Measurements from ENCODE around the gene GARRE1. TPM values are rescaled to one million over a fixed set of nuclear protein-coding genes. Genes with fewer than 3 reads are reported as not detected.
A peak's percentile ranks its signal among the peaks of the same experiment; 100 is the strongest.

The GARRE1 gene
- total RNA-seq, 1 donor from 2014 or later: 28.5 TPM

- intact Hi-C loops (cut with DNase I): no loop called here
- TF ChIP-seq, protein P1, sequence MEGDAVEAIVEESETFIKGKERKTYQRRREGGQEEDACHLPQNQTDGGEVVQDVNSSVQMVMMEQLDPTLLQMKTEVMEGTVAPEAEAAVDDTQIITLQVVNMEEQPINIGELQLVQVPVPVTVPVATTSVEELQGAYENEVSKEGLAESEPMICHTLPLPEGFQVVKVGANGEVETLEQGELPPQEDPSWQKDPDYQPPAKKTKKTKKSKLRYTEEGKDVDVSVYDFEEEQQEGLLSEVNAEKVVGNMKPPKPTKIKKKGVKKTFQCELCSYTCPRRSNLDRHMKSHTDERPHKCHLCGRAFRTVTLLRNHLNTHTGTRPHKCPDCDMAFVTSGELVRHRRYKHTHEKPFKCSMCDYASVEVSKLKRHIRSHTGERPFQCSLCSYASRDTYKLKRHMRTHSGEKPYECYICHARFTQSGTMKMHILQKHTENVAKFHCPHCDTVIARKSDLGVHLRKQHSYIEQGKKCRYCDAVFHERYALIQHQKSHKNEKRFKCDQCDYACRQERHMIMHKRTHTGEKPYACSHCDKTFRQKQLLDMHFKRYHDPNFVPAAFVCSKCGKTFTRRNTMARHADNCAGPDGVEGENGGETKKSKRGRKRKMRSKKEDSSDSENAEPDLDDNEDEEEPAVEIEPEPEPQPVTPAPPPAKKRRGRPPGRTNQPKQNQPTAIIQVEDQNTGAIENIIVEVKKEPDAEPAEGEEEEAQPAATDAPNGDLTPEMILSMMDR (IDR thresholded peaks at IDR 0.05): no peak
- TF ChIP-seq POLR2A (IDR thresholded peaks at IDR 0.05) (no peak), POLR2AphosphoS5 (IDR thresholded peaks at IDR 0.05; ENCODE audit: insufficient read depth in 1 of 2, low read depth in 1 of 2) (no peak)
- H3K9me3 ChIP-seq: no peaks in the 10 kb centered on the region
- no peak overlapping the region for H3K27ac ChIP-seq
- H3K4me1 ChIP-seq: peaks cover 38% of the 10 kb centered on the region
- DNase-seq (ENCODE audit: extremely low spot score in 2 of 2): no peak
- H3K36me3 ChIP-seq: no peaks in the 10 kb centered on the region
- H3K27me3 ChIP-seq: no peaks in the 10 kb centered on the region
- no peak overlapping the region for H3K4me3 ChIP-seq
These were observed 18.8 kb downstream of the GARRE1 start for GRCh38 chr19:34273121-34273520.

GRCh38 chr19:34274284-34274826, 20.0 kb downstream of the GARRE1 start:
- TF ChIP-seq, protein P1 (IDR thresholded peaks at IDR 0.05): no peak
- TF ChIP-seq POLR2AphosphoS5 (IDR thresholded peaks at IDR 0.05; ENCODE audit: insufficient read depth in 1 of 2, low read depth in 1 of 2) (no peak), POLR2A (IDR thresholded peaks at IDR 0.05) (no peak)
- Histone ChIP-seq H3K9me3 (no peaks in the 10 kb centered on the region), H3K27me3 (no peaks in the 10 kb centered on the region), H3K36me3 (no peaks in the 10 kb centered on the region), H3K4me1 (peaks cover 33% of the 10 kb centered on the region), H3K27ac (peak overlapping the region; percentile 26), H3K4me3 (no peak overlapping the region)
- intact Hi-C loops (cut with DNase I): no loop called here
- DNase-seq (ENCODE audit: extremely low spot score in 2 of 2): no peak

DNA sequence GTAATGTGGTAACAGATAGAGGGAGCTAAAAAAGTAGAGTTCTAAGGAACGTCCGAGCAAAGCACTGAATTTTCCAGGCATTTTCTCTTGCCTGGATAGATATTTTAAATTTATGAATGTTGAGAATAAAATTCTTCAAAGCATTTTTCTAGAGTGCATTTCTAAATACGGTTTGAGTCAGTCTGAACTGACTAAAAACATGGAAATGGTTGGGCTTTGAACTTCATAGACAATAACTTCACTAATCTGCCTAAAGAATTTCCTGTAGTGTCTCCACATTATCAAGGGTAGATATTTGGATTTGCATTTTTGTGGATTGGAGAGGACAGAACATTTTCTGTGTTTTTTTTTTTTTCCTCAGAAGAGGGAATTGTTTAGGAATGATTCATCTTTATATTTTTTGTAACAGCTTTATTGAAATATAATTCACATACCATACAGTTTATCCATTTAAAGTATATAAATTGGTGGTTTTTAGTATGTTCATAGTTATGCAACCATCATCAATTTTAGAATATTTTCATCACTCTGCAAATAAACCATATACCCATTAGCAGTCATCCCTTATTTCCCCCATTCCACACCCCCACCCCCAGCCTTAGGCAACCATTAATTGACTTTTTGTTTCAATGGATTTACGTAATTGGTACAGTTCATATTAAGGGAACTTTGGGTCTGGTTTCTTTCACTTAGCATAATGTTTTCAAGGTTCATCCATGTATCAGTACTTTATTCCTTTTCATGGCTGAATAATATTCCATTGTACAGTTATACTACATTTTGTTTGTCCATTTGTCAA, 20.7 kb downstream of the GARRE1 start:
- TF ChIP-seq POLR2AphosphoS5 (IDR thresholded peaks at IDR 0.05; ENCODE audit: insufficient read depth in 1 of 2, low read depth in 1 of 2) (no peak), POLR2A (IDR thresholded peaks at IDR 0.05) (no peak)
- TF ChIP-seq, protein P1 (IDR thresholded peaks at IDR 0.05): no peak
- H3K4me1 ChIP-seq: peaks cover 30% of the 10 kb centered on the region

DNA sequence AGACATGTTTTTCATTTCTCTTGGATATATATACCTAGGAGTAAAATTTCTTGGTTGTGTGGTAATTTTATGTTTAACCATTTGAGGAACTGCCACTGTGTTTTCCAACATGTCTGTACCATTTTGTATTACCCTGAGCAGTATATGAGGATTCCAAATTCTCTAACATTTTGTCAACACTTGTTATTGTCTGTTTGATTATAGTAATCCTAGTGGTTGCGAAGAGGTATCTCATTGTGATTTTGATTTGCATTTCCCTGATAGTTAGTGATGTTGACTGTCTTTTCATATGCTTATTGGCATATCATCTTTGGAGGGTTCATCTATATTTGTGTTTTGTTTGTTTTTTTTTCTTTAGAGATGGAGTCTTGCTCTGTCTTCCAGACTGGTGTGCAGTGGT, 21.4 kb downstream of the GARRE1 start:
- Histone ChIP-seq H3K27me3 (no peaks in the 10 kb centered on the region), H3K9me3 (no peaks in the 10 kb centered on the region), H3K4me1 (peaks cover 23% of the 10 kb centered on the region), H3K4me3 (no peak overlapping the region), H3K36me3 (no peaks in the 10 kb centered on the region), H3K27ac (no peak overlapping the region)
- DNase-seq (ENCODE audit: extremely low spot score in 2 of 2): no peak
- intact Hi-C loops (cut with DNase I): no loop called here
- TF ChIP-seq, protein P1 (IDR thresholded peaks at IDR 0.05): no peak
- TF ChIP-seq POLR2A (IDR thresholded peaks at IDR 0.05): no peak
- TF ChIP-seq POLR2AphosphoS5 (IDR thresholded peaks at IDR 0.05; ENCODE audit: insufficient read depth in 1 of 2, low read depth in 1 of 2): no peak

More for the DNA sequence above, 20.7 kb downstream of the GARRE1 start:
- Histone ChIP-seq H3K27me3 (no peaks in the 10 kb centered on the region), H3K27ac (peak overlapping the region; percentile 26), H3K9me3 (no peaks in the 10 kb centered on the region), H3K36me3 (no peaks in the 10 kb centered on the region), H3K4me3 (no peak overlapping the region)
- intact Hi-C loops (cut with DNase I): no loop called here
- DNase-seq (ENCODE audit: extremely low spot score in 2 of 2): no peak

- intact Hi-C loops (cut with DNase I): no loop called here
- H3K27ac ChIP-seq: no peak overlapping the region
These were observed 22.3 kb downstream of the GARRE1 start for GRCh38 chr19:34276614-34277013.

More at GRCh38 chr19:34276614-34277013, 22.3 kb downstream of the GARRE1 start:
- no peaks in the 10 kb centered on the region for H3K36me3 ChIP-seq
- TF ChIP-seq POLR2A (IDR thresholded peaks at IDR 0.05) (no peak), POLR2AphosphoS5 (IDR thresholded peaks at IDR 0.05; ENCODE audit: insufficient read depth in 1 of 2, low read depth in 1 of 2) (no peak)
- TF ChIP-seq, protein P1 (IDR thresholded peaks at IDR 0.05): no peak
- no peak for DNase-seq (ENCODE audit: extremely low spot score in 2 of 2)
- no peak overlapping the region for H3K4me3 ChIP-seq
- peaks cover 21% of the 10 kb centered on the region for H3K4me1 ChIP-seq
- H3K9me3 ChIP-seq: no peaks in the 10 kb centered on the region
- H3K27me3 ChIP-seq: no peaks in the 10 kb centered on the region

All from vagina (tissue), 2 donors.